GM18499 (cell line): ENCODE measurements around the gene CHID1.

ENCODE experiments used
- ATAC-seq: cut with Tn5 transposase; IDR thresholded peaks from one replicate; pipeline ENCODE4 v1.9.1; 2021; ENCODE audit warnings: moderate number of reproducible peaks; ENCODE audit not compliant: insufficient read depth, unreplicated experiment

Gene CHID1

GRCh38 chr11:867856-868358 lies 42.7 kb downstream of the CHID1 start:
- ATAC-seq: no peak

- no peak for ATAC-seq
Observed at GRCh38 chr11:866481-866880, 44.1 kb downstream of the CHID1 start.

GRCh38 chr11:865462-866430 lies 44.9 kb downstream of the CHID1 start:
- ATAC-seq: no peak

GRCh38 chr11:864898-865297 lies 45.7 kb downstream of the CHID1 start:
- no peak for ATAC-seq

- ATAC-seq: no peak
Observed at GRCh38 chr11:863910-864827, 46.4 kb downstream of the CHID1 start.

- ATAC-seq: no peak
Observed at GRCh38 chr11:863023-863909, 47.3 kb downstream of the CHID1 start.

GRCh38 chr11:862696-863022 lies 48.0 kb downstream of the CHID1 start:
- ATAC-seq: no peak

- ATAC-seq: no peak
Observed at GRCh38 chr11:862081-862661, 48.4 kb downstream of the CHID1 start.

GRCh38 chr11:861105-861479 lies 49.5 kb downstream of the CHID1 start:
- no peak for ATAC-seq

GRCh38 chr11:860234-861104 lies 50.1 kb downstream of the CHID1 start:
- ATAC-seq: no peak

GRCh38 chr11:859394-860131 lies 51.0 kb downstream of the CHID1 start:
- no peak for ATAC-seq

GRCh38 chr11:858762-859339 lies 51.8 kb downstream of the CHID1 start:
- ATAC-seq: no peak

GRCh38 chr11:858053-858761 lies 52.4 kb downstream of the CHID1 start:
- ATAC-seq: no peak

- ATAC-seq: no peak
Observed at GRCh38 chr11:856397-856796, 54.2 kb downstream of the CHID1 start.

GRCh38 chr11:855796-856195 lies 54.8 kb downstream of the CHID1 start:
- ATAC-seq: no peak

- ATAC-seq: no peak
Observed at GRCh38 chr11:855330-855674, 55.3 kb downstream of the CHID1 start.

- no peak for ATAC-seq
Observed at GRCh38 chr11:854601-855329, 55.8 kb downstream of the CHID1 start.
